ENCODE measurements around the gene FAM171A1.

GRCh38 chr10:15364001-15364400 lies 7.1 kb downstream of the FAM171A1 start:
- TF ChIP-seq CTCF (IDR thresholded peaks at IDR 0.05) (no peak), EZH2 (IDR thresholded peaks at IDR 0.05) (no peak)
